ENCODE data around the gene CLN3.
"Not testable (repeated sequence)": the region's sequence is repeated elsewhere in the genome, so short reads cannot be mapped to it uniquely, and the experiment has no call there.

Gene CLN3

GRCh38 chr16:28513484-28514181 lies 21.8 kb upstream of the CLN3 start:
- FAIRE-seq = no peak
- DNase-seq (ENCODE audit: low spot score) = no peak

- FAIRE-seq (no peak), DNase-seq (ENCODE audit: low spot score) (no peak)
Measured at GRCh38 chr16:28511801-28512789, 20.2 kb upstream of the CLN3 start.

DNA sequence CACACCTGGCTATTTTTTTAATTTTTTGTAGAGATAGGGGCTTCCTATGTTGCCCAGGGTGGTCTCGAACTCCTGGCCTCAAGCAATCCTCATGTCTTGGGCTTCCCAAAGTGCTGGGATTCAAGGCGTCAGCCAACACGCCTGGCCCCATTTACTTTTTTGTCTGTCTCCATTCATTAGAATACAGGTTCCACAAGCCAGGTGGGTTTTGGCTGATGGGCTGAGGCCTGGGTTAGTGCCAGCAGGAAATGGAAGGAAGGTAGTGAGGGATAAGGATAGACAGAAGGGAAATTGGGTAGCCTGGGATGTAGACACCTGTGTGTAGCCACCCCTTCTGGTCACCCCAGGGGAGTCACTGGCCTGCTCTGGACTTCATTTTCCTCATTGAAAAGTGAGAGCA lies 19.2 kb upstream of the CLN3 start:
- DNase-seq (ENCODE audit: low spot score) = no peak
- no peak for FAIRE-seq

DNA sequence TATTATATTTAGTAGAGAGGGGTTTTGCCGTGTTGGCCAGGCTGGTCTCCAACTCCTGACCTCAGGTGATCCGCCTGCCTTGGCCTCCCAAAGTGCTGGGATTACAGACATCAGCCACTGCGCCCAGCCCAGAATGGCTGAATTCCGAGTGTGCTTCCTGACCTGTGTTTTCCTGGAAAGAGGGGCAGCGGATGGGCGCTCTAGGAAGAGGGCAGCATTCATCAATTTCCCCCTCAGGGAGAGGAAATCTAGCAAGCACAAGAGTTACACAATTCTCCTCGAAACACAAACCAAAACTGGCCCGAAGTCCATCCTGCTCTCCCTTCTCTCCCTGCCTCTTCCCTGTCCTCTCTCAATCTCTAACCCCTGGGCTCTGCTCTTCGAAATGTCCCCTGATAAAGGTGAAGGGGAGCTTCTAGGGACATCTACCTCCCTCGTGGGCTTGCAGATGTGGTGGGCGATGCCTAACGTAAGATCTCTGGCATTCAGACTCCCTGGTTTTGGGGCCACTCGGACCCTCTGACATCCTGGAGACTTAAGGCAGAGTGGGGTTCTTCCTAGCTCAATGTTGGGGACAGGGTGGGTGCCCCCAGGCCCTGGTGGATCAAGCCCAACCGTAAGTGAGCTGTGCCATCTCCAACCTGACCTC lies 13.7 kb upstream of the CLN3 start:
- FAIRE-seq = no peak
- no peak for DNase-seq (ENCODE audit: low spot score)

GRCh38 chr16:28504707-28505404 lies 13.0 kb upstream of the CLN3 start:
- no peak for FAIRE-seq

GRCh38 chr16:28503470-28504259 lies 11.8 kb upstream of the CLN3 start:
- peak; percentile 48 for DNase-seq (ENCODE audit: low spot score)
- no peak for FAIRE-seq

More at GRCh38 chr16:28504707-28505404, 13.0 kb upstream of the CLN3 start:
- no peak for DNase-seq (ENCODE audit: low spot score)

DNA sequence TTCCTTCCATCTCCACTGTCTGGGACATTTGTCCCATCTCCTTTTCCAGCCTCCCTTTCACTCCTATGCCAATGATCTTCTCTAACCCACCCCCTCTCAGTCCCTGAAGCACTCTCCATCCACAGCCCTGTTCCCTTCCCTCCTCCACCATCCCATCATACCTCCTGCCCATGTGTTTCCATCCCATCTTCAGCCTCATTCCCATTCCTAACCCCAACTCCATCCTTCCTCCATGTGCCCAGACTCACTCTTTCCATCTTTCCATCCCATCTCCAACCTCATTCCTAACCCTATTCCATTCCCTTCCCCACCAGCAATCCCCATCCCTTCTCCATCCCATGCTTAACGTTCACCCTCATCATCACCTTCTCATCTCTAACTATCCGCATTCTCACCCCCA lies 10.4 kb upstream of the CLN3 start:
- FAIRE-seq = no peak
- no peak for DNase-seq (ENCODE audit: low spot score)

DNA sequence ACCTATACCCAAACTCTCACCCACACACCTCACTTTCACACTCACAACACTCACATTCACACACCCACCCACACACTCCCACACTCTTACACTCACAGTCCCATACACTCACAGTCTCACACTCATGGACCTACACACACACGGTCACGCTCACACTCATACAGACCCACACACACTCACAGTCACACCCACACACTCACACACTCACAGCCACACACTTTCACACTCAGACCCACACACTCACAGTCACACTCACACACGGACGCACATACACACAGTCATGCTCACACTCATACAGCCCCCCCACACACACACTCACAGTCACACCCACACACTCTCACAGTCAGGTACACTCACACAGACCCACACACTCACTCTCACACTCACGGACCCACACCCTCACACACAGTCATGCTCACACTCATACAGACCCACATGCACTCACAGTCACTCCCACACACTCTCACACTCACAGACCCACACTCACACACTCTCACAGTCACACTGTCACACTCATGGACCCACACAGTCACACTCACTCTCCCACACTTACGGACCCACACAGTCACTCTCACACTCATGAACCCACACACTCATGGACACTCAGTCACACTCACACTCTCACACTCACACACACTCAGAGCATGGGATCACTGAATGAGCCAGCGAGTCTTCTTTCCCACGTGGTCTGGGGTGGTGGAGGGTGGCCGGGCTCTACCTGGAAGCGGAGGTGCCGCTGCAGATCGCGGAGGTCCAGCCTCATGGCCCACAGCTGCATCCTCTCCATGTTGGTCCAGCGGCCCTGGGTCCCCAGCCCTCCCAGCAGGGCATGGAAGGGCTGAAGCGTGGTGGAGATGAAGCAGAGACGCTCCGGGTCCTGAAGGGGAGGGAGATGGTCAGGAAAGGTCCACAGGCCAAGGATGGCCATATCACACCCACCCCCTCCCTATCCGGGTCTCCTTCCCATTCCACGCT lies 9.7 kb upstream of the CLN3 start:
- DNase-seq (ENCODE audit: low spot score) (no peak), FAIRE-seq (peak; percentile 56)

- FAIRE-seq; DNase-seq (ENCODE audit: low spot score): not testable (repeated sequence)
Measured at GRCh38 chr16:28500476-28501180, 8.8 kb upstream of the CLN3 start.

- no peak for DNase-seq (ENCODE audit: low spot score)
- no peak for FAIRE-seq
Measured at GRCh38 chr16:28499854-28500253, 8.0 kb upstream of the CLN3 start.

- FAIRE-seq (no peak), DNase-seq (ENCODE audit: low spot score) (no peak)
Measured at GRCh38 chr16:28498666-28499381, 7.0 kb upstream of the CLN3 start.

DNA sequence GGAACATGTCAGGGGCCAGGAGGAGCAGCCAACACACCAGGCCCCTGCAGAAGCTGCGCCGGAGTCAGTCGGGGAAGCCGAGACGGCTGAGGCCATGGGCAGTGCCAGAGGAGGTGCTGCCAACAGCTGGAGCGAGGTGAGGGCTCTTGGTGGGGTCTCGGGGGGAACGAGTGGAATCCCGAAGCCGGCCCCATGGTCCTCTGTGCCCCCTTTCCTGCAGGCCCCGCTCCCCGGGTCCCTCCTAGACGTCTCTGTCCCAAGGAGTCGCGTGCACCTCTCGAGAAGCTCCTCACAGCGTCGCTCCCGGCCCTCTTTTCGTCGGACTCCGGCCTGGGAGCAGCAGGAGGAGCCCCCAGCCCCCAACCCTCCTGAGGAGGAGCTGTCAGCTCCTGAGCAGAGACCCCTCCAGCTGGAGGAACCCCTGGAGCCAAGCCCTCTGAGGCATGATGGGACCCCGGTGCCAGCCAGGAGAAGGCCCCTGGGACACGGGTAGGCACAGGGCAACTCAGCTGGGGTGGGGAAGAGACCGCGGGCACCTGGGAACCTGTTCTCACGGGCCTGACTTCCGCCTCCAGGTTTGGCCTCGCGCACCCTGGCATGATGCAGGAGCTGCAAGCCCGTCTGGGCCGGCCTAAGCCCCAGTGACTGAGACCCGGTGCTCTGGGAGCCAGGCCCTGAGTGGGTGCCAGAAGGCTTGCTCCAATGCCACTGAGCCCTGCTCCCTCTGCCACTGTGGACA lies 6.2 kb upstream of the CLN3 start:
- DNase-seq (ENCODE audit: low spot score) (no peak), FAIRE-seq (no peak)

- FAIRE-seq (no peak), DNase-seq (ENCODE audit: low spot score) (no peak)
Measured at GRCh38 chr16:28497386-28497785, 5.5 kb upstream of the CLN3 start.

- FAIRE-seq (no peak), DNase-seq (ENCODE audit: low spot score) (no peak)
Measured at GRCh38 chr16:28496844-28497243, 5.0 kb upstream of the CLN3 start.

GRCh38 chr16:28495795-28496749 lies 4.2 kb upstream of the CLN3 start:
- FAIRE-seq = no peak
- no peak for DNase-seq (ENCODE audit: low spot score)

DNA sequence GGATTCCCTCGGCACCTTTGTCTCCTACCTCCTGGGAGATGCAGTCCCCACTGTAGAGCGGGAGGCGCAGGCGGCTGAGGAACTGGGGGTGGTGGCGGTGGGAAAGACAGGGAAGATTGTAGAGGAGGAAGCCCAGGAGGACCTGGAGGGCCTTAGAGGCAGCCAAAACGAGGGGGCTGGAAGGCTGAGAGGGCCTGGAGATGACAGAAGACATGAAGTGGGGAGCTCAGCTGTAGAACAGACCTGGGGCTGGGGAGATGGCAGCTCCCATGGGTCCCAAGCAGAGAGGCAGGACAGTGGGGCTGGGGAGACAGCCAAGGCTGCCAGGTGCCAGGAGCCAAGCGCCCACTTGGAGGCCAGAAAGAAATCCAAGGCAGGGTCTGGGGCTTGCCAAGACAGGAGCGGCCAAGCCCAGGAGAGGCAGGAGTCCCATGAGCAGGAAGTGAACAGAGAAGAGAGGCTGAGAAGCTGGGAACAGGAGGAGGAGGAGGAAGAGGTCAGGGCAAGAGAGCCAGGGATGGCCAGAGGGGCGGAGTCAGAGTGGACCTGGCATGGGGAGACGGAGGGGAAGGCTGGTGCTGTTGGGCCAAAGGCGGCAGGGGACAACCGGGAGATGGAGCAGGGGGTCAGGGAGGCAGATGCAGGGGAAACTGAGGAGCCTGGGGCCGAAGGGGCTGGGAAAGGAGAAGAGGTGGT lies 3.4 kb upstream of the CLN3 start:
- DNase-seq (ENCODE audit: low spot score) (no peak), FAIRE-seq (no peak)

All from urothelium cell line (cell line).